ENCODE measurements around the gene TPRN.

TPRN gene

DNA sequence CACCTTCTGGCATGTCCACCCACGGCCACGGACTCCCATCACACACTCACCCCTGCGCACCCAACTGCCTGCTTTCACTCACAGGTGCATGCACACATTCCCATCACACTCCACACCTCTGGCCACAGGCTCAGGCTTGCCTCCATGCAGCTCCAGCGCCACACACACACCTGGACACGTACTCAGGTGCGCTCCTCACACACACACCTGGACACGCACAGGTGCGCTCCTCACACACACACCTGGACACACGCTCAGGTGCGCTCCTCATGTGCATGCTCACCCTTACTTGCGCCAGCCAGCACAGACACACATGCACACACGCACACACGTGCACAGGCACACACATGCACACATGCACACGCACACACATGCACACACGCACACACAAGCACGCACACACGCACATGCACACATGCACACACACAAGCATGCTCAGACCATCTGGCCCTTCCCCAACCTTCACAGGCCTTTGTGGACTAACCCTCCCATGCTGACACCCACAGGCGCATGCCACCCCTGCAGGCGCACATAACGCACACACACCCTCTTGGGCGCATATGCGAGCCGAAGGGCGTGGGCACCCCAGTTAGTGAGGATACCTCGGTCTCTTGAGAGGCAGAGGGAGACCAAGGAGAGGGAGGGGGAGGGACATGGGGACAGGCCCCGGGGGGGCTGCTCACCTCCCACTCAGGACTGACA is 53.3 kb downstream of the TPRN start:
- H3K36me3 ChIP-seq (ENCODE audit: insufficient read depth, low read length): no peaks in the 10 kb centered on the region
- H3K9me2 ChIP-seq (replicated peaks; ENCODE audit: low read depth, low read length): no peaks in the 10 kb centered on the region
- no peaks in the 10 kb centered on the region for H3K4me1 ChIP-seq (ENCODE audit: insufficient read depth, low read length, poor library complexity, severe bottlenecking)
- H3K9ac ChIP-seq (ENCODE audit: low read depth, low read length, poor library complexity, severe bottlenecking): no peak overlapping the region
- no peak overlapping the region for H3K4me3 ChIP-seq (ENCODE audit: low read length, poor library complexity, severe bottlenecking)
- H3K4me2 ChIP-seq (ENCODE audit: low read depth, low read length, poor library complexity, severe bottlenecking): no peak overlapping the region
- TF ChIP-seq, protein P1, sequence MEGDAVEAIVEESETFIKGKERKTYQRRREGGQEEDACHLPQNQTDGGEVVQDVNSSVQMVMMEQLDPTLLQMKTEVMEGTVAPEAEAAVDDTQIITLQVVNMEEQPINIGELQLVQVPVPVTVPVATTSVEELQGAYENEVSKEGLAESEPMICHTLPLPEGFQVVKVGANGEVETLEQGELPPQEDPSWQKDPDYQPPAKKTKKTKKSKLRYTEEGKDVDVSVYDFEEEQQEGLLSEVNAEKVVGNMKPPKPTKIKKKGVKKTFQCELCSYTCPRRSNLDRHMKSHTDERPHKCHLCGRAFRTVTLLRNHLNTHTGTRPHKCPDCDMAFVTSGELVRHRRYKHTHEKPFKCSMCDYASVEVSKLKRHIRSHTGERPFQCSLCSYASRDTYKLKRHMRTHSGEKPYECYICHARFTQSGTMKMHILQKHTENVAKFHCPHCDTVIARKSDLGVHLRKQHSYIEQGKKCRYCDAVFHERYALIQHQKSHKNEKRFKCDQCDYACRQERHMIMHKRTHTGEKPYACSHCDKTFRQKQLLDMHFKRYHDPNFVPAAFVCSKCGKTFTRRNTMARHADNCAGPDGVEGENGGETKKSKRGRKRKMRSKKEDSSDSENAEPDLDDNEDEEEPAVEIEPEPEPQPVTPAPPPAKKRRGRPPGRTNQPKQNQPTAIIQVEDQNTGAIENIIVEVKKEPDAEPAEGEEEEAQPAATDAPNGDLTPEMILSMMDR (conservative IDR thresholded peaks at IDR 0.05; ENCODE audit: low read length): no peak
- no peak for TF ChIP-seq EZH2phosphoT487 (IDR thresholded peaks at IDR 0.05; ENCODE audit: borderline replicate concordance)
- H3F3A ChIP-seq (ENCODE audit: low read depth): 0 out of 2 replicates have a peak, but pooled peaks cover 4% of the 10 kb centered on the region
- H3K79me2 ChIP-seq (ENCODE audit: insufficient read depth, low read length): no peaks in the 10 kb centered on the region
- H4K20me1 ChIP-seq (ENCODE audit: insufficient read depth, low read length, poor library complexity, severe bottlenecking): no peaks in the 10 kb centered on the region
- H3K9me3 ChIP-seq (ENCODE audit: insufficient read depth, low read depth, low read length): no peaks in the 10 kb centered on the region
- no peaks in the 10 kb centered on the region for H3K27me3 ChIP-seq (ENCODE audit: insufficient read depth, low read length, poor library complexity, severe bottlenecking)
- no peak overlapping the region for H2AFZ ChIP-seq (ENCODE audit: low read length)

DNA sequence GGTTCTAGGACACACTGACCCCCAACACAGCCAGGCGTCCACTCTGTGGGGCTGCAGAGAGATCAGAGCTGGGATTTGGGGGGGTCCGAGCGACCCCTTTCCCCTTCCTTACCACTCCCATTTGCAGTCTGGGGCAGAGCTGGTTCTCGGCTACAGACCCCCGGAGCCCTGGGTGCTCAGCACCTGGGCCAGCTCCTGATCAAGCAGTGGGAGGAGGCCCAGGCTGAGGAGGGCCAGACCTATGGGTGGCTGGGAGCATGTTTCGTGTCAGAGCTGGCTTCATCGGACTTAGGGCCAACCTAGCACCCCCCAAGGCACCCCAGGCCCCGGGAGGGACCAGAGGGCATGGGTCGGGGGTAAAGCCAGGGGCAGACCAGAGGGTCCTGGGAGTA is 54.0 kb downstream of the TPRN start:
- Histone ChIP-seq H3F3A (ENCODE audit: low read depth) (0 out of 2 replicates have a peak, but pooled peaks cover 4% of the 10 kb centered on the region), H3K36me3 (ENCODE audit: insufficient read depth, low read length) (no peaks in the 10 kb centered on the region), H3K9me2 (replicated peaks; ENCODE audit: low read depth, low read length) (no peaks in the 10 kb centered on the region), H3K4me1 (ENCODE audit: insufficient read depth, low read length, poor library complexity, severe bottlenecking) (no peaks in the 10 kb centered on the region), H3K9me3 (ENCODE audit: insufficient read depth, low read depth, low read length) (no peaks in the 10 kb centered on the region), H2AFZ (ENCODE audit: low read length) (no peak overlapping the region), H3K4me3 (ENCODE audit: low read length, poor library complexity, severe bottlenecking) (no peak overlapping the region), H4K20me1 (ENCODE audit: insufficient read depth, low read length, poor library complexity, severe bottlenecking) (no peaks in the 10 kb centered on the region), H3K4me2 (ENCODE audit: low read depth, low read length, poor library complexity, severe bottlenecking) (no peak overlapping the region), H3K9ac (ENCODE audit: low read depth, low read length, poor library complexity, severe bottlenecking) (no peak overlapping the region), H3K27me3 (ENCODE audit: insufficient read depth, low read length, poor library complexity, severe bottlenecking) (no peaks in the 10 kb centered on the region), H3K79me2 (ENCODE audit: insufficient read depth, low read length) (no peaks in the 10 kb centered on the region)
- TF ChIP-seq, protein P1 (conservative IDR thresholded peaks at IDR 0.05; ENCODE audit: low read length): no peak
- TF ChIP-seq EZH2phosphoT487 (IDR thresholded peaks at IDR 0.05; ENCODE audit: borderline replicate concordance): no peak

DNA sequence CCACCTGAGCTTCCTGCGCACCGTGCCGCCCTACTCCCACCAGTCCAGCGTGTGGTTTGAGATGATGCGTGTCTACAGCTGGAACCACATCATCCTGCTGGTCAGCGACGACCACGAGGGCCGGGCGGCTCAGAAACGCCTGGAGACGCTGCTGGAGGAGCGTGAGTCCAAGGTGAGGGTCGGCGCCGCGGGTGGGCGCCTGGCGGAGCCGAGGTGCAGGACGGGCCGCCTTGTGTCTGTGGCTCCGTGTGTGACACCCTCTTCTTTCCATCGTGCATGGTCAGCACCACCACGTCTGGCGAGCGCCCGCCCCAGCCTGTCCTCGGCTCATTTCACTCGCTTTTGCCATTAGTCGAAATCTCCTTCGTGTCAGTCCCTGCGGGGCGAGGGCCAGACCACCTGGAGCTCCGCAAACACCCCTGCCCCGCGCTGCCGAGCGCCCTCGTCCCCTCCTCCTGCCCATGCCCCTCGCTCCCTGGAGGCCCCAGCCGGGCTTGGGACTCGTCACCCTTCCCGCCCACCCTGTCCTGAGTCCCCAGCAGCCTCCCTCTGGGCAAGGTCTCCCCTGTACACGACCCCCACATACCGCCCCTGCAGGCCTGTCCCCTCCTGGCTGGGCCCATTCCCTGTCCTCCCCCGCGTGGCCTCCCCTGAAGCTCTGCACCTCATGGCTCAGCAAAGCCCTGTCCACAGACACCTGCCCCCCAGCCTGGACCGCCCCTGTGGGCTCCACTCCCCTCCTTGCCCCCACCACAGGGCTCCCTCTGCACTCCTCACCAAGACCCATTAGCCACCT is 54.6 kb downstream of the TPRN start:
- H3K4me3 ChIP-seq (ENCODE audit: low read length, poor library complexity, severe bottlenecking): no peak overlapping the region
- no peaks in the 10 kb centered on the region for H4K20me1 ChIP-seq (ENCODE audit: insufficient read depth, low read length, poor library complexity, severe bottlenecking)
- H3K4me2 ChIP-seq (ENCODE audit: low read depth, low read length, poor library complexity, severe bottlenecking): no peak overlapping the region
- no peaks in the 10 kb centered on the region for H3K4me1 ChIP-seq (ENCODE audit: insufficient read depth, low read length, poor library complexity, severe bottlenecking)
- no peaks in the 10 kb centered on the region for H3K79me2 ChIP-seq (ENCODE audit: insufficient read depth, low read length)
- H3K9me3 ChIP-seq (ENCODE audit: insufficient read depth, low read depth, low read length): no peaks in the 10 kb centered on the region
- no peaks in the 10 kb centered on the region for H3F3A ChIP-seq (ENCODE audit: low read depth)
- TF ChIP-seq, protein P1 (conservative IDR thresholded peaks at IDR 0.05; ENCODE audit: low read length): no peak
- TF ChIP-seq EZH2phosphoT487 (IDR thresholded peaks at IDR 0.05; ENCODE audit: borderline replicate concordance): no peak
- H3K36me3 ChIP-seq (ENCODE audit: insufficient read depth, low read length): no peaks in the 10 kb centered on the region
- no peaks in the 10 kb centered on the region for H3K27me3 ChIP-seq (ENCODE audit: insufficient read depth, low read length, poor library complexity, severe bottlenecking)
- no peak overlapping the region for H3K9ac ChIP-seq (ENCODE audit: low read depth, low read length, poor library complexity, severe bottlenecking)
- H2AFZ ChIP-seq (ENCODE audit: low read length): no peak overlapping the region
- no peaks in the 10 kb centered on the region for H3K9me2 ChIP-seq (replicated peaks; ENCODE audit: low read depth, low read length)

Data from Loucy (cell line).